IMR-90 (cell line): ENCODE results near the gene S100A8. TPM values are rescaled to one million over a fixed set of nuclear protein-coding genes. Genes with fewer than 3 reads are reported as not detected.

ENCODE experiments used
- ATAC-seq: fragments of 200-7000 bp; cut with Tn5 transposase; 2 replicates; pipeline ENCODE4 v1.9.1; 2020; ENCODE audit warnings: low read depth, mild to moderate bottlenecking, moderate library complexity
- BruUV-seq: library from RNA; stranded (reverse); fragments of 400-500 nt; replicated peaks from 2 replicates; lab custom pipeline; 2021; lab: Mats Ljungman, UMichigan
- CTCF ChIA-PET: fragments of 300-600 bp; formaldehyde crosslinking; extraction: SDS; loops from one replicate; lab custom pipeline; 2021; ENCODE audit warnings: antibody characterized with exemption; lab: Yijun Ruan, JAX
- POLR2A ChIA-PET: fragments of 300-600 bp; sonication (Branson Sonifier 250); formaldehyde crosslinking; loops from one replicate; lab custom pipeline; 2022; ENCODE audit warnings: antibody characterized with exemption; ENCODE audit not compliant: unreplicated experiment; lab: Charles Lee
- DNase-seq: peaks from one replicate; pipeline ENCODE4 v3.0.0; 2013
- H2AFZ ChIP-seq: replicated peaks from 2 replicates; pipeline ENCODE3; 2013; ENCODE audit warnings: low read length, mild to moderate bottlenecking; ENCODE audit not compliant: poor library complexity
- H2AK5ac ChIP-seq: 2 replicates; pipeline ENCODE4 v1.6.1; 2013; ENCODE audit warnings: low read depth, low read length, inconsistent platforms
- H2AK9ac ChIP-seq: replicated peaks from 2 replicates; pipeline ENCODE3; 2013; ENCODE audit warnings: mild to moderate bottlenecking, low read depth, low read length, moderate library complexity; ENCODE audit not compliant: poor library complexity
- H2BK120ac ChIP-seq: 2 replicates; pipeline ENCODE4 v1.6.1; 2013; ENCODE audit warnings: low read depth, low read length, inconsistent platforms
- H2BK15ac ChIP-seq: 3 replicates; pipeline ENCODE4 v1.6.1; 2013; ENCODE audit warnings: low read depth, low read length, inconsistent platforms
- H2BK20ac ChIP-seq: 2 replicates; pipeline ENCODE4 v1.6.1; 2013; ENCODE audit warnings: low read depth, mild to moderate bottlenecking, inconsistent platforms, low read length, moderate library complexity
- H2BK5ac ChIP-seq: 2 replicates; pipeline ENCODE4 v1.6.1; 2013; ENCODE audit warnings: mild to moderate bottlenecking, low read depth, low read length, inconsistent platforms; ENCODE audit not compliant: poor library complexity, severe bottlenecking
- H3K14ac ChIP-seq: replicated peaks from 2 replicates; pipeline ENCODE4 v1.6.1; 2013; ENCODE audit warnings: low read depth, low read length, inconsistent platforms
- H3K18ac ChIP-seq: 2 replicates; pipeline ENCODE4 v1.6.1; 2013; ENCODE audit warnings: low read depth, low read length, control low read depth
- H3K23ac ChIP-seq: 2 replicates; pipeline ENCODE4 v1.6.1; 2013; ENCODE audit warnings: low read depth, low read length, inconsistent platforms
- H3K27ac ChIP-seq: 2 replicates; pipeline ENCODE4 v1.5.1; 2013; ENCODE audit warnings: mild to moderate bottlenecking, control low read depth, low read length; ENCODE audit not compliant: insufficient read depth
- H3K27me3 ChIP-seq: 2 replicates; pipeline ENCODE4 v1.6.1; 2013; ENCODE audit warnings: low read length; ENCODE audit not compliant: control insufficient read depth, insufficient read depth
- H3K36me3 ChIP-seq: 2 replicates; pipeline ENCODE4 v1.6.1; 2013; ENCODE audit warnings: low read length, mixed read lengths; ENCODE audit not compliant: control insufficient read depth, insufficient read depth
- H3K4ac ChIP-seq: 2 replicates; pipeline ENCODE4 v1.6.1; 2013; ENCODE audit warnings: low read depth, low read length, inconsistent platforms
- H3K4me1 ChIP-seq: 2 replicates; pipeline ENCODE4 v1.6.1; 2013; ENCODE audit warnings: low read length, mixed read lengths; ENCODE audit not compliant: control insufficient read depth, insufficient read depth
- H3K4me2 ChIP-seq: 2 replicates; pipeline ENCODE4 v1.6.1; 2013; ENCODE audit warnings: low read depth, mild to moderate bottlenecking, control low read depth, low read length, moderate library complexity
- H3K4me3 ChIP-seq: 2 replicates; pipeline ENCODE4 v1.5.1; 2013; ENCODE audit warnings: low read depth, mild to moderate bottlenecking, control low read depth, low read length, moderate library complexity; ENCODE audit not compliant: insufficient read depth
- H3K56ac ChIP-seq: 2 replicates; pipeline ENCODE4 v1.6.1; 2013; ENCODE audit warnings: low read length, inconsistent platforms; ENCODE audit not compliant: insufficient read depth; ENCODE audit errors: extremely low read depth
- H3K79me1 ChIP-seq, 2 experiments: 2 replicates each; pipeline ENCODE4 v1.6.1; 2013; ENCODE audit warnings: low read length in 2 of 2, inconsistent platforms in 1 of 2, low read depth in 1 of 2
- H3K9ac ChIP-seq: 2 replicates; pipeline ENCODE4 v1.6.1; 2013; ENCODE audit warnings: low read depth, low read length, control low read depth
- H3K9me1 ChIP-seq: 2 replicates; pipeline ENCODE4 v1.6.1; 2013; ENCODE audit warnings: low read length, inconsistent platforms; ENCODE audit not compliant: insufficient read depth
- H3K9me3 ChIP-seq: 2 replicates; pipeline ENCODE4 v1.6.1; 2013; ENCODE audit warnings: low read length; ENCODE audit not compliant: control insufficient read depth, insufficient read depth
- H4K20me1 ChIP-seq: 2 replicates; pipeline ENCODE4 v1.6.1; 2013; ENCODE audit warnings: low read length, inconsistent platforms; ENCODE audit not compliant: insufficient read depth
- H4K5ac ChIP-seq: 2 replicates; pipeline ENCODE4 v1.6.1; 2013; ENCODE audit warnings: mild to moderate bottlenecking, low read depth, low read length, control low read depth
- H4K8ac ChIP-seq, 2 experiments: 2 replicates each; pipeline ENCODE4 v1.6.1; 2013; ENCODE audit warnings: low read depth in 2 of 2, low read length in 2 of 2, control low read depth in 1 of 2, inconsistent platforms in 1 of 2
- H4K91ac ChIP-seq: 2 replicates; pipeline ENCODE4 v1.6.1; 2013; ENCODE audit warnings: low read depth, low read length, inconsistent platforms; ENCODE audit not compliant: insufficient read depth
- CEBPB ChIP-seq: IDR thresholded peaks from 2 replicates; pipeline ENCODE4 v1.6.1; 2012; ENCODE audit warnings: low read depth, low read length, improper control_type of control experiment
- CTCF ChIP-seq: conservative IDR thresholded peaks from 2 replicates; pipeline ENCODE4 v1.5.1; 2012; ENCODE audit warnings: mild to moderate bottlenecking, low read depth, low read length, improper control_type of control experiment
- MXI1 ChIP-seq: IDR thresholded peaks from 2 replicates; pipeline ENCODE4 v1.6.1; 2012; ENCODE audit warnings: low read depth, mild to moderate bottlenecking, low read length, moderate library complexity, borderline replicate concordance
- POLR2A ChIP-seq: IDR thresholded peaks from 2 replicates; pipeline ENCODE4 v1.6.1; 2012; ENCODE audit warnings: mild to moderate bottlenecking, low read depth, low read length
- RAD21 ChIP-seq: IDR thresholded peaks from 2 replicates; pipeline ENCODE4 v1.6.1; 2012; ENCODE audit warnings: low read length, improper control_type of control experiment
- SMC3 ChIP-seq: fragments of 150-350 bp; IDR thresholded peaks from 2 replicates; pipeline ENCODE4 v1.6.1; 2016; ENCODE audit warnings: low read depth, mild to moderate bottlenecking, antibody characterized with exemption, low read length, moderate library complexity
- WGBS, 2 experiments: methylation state at CpG; one replicate each; pipeline versions ENCODE4 v1.1.5 to v1.1.7; 2013; ENCODE audit warnings: missing lambda C conversion rate in 2 of 2; ENCODE audit not compliant: insufficient read length in 1 of 2; ENCODE audit errors: extremely low coverage in 2 of 2; 5-methylcytosine and 5-hydroxymethylcytosine counted together
- dilution Hi-C: fragments of 300-500 bp; cut with HindIII; formaldehyde crosslinking; loops from one replicate; pipeline ENCODE4 v1.14.3; 2018; ENCODE audit warnings: low sequenced_read_pairs; ENCODE audit not compliant: unreplicated experiment
- in situ Hi-C: fragments of 300-500 bp; cut with MboI; formaldehyde crosslinking; loops from 3 replicates; pipeline ENCODE4 v1.14.3; 2019; ENCODE audit warnings: low sequenced_read_pairs, inconsistent platforms, mixed read lengths
- intact Hi-C: fragments of 100-400 bp; cut with micrococcal nuclease; formaldehyde crosslinking; loops from 2 replicates; pipeline ENCODE4 v1.10.0; 2022
- polyA plus RNA-seq, 3 experiments: library from polyadenylated mRNA; depleted of rRNA; stranded (reverse); fragments of >200 nt; gene quantifications; 2 replicates each; pipeline ENCODE4 v1.2.3, GENCODE V29; 2012; ENCODE audit warnings: low replicate concordance in 1 of 3
- total RNA-seq: library from RNA; depleted of rRNA; stranded (reverse); fragments of >200 nt; gene quantifications from 2 replicates; pipeline ENCODE4 v1.2.3, GENCODE V29; 2012

Gene S100A8
- total and polyA plus RNA-seq, 2 of the 4 experiments (the other 2 are of a cell fraction), result not detected

DNA sequence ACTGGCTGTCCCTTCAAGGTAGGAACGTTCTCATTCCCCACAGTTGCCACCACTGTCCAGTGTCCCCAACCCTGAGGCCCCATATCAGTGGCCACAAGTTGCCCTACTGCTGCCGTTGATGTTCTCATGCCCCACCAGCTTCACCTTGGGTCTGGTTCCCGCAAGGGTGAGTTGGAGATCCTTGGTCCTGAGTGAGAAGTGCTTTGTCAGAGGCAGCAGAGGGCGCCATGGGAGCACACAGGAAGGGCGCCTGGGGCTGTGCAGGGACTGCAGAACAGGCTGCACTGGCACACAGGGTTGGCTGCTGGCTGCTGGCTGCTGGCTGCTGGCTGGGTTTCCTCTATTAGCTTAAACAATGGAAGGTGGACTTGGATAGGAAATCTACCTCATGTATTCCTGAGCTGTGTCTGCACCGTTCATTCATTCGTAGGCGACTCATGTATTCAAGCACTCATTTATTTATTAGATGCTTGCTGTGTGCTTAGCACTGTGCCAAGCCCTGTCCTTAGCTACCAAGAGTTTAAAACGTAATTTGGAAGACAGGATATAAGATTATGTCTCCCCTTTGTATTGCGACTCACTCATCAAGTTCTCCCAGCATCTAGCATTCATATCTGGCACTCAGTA, 35.3 kb downstream of the S100A8 start:
- ATAC-seq (peak; percentile 69), DNase-seq (peak; percentile 31)
- ChIA-PET CTCF (interaction anchor here (0.9 to 3.8 kb wide), 4 partner anchors 17 to 139 kb away, joined by 3 to 41 read pairs (median 4); no protein-coding TSS in a partner anchor), POLR2A (no interaction called here)
- BruUV-seq, result no TSS peak
- Histone ChIP-seq H3K27ac (no peak overlapping the region), H3K36me3 (no peaks in the 10 kb centered on the region), H3K27me3 (peaks cover 9% of the 10 kb centered on the region; the same call in 1 of the 2 replicates), H4K20me1 (no peaks in the 10 kb centered on the region), H3K23ac (no peak overlapping the region), H2BK120ac (no peak overlapping the region), H3K9me1 (no peaks in the 10 kb centered on the region), H3K4me2 (no peak overlapping the region), H4K5ac (no peak overlapping the region), H4K8ac (no peak overlapping the region), H3K14ac (no peak overlapping the region), H3K79me1 (no peaks in the 10 kb centered on the region), H3K4me1 (no peaks in the 10 kb centered on the region), H3K4ac (no peak overlapping the region), H2BK15ac (no peak overlapping the region), H2BK20ac (no peak overlapping the region), H2AK9ac (no peak overlapping the region), H3K4me3 (no peak overlapping the region), H2AFZ (no peak overlapping the region), H3K9ac (no peak overlapping the region), H2AK5ac (no peak overlapping the region), H4K91ac (no peak overlapping the region), H2BK5ac (no peak overlapping the region), H3K18ac (no peak overlapping the region), H3K9me3 (no peaks in the 10 kb centered on the region), H3K56ac (no peak overlapping the region)
- whole genome bisulfite sequencing, 2 experiments, result 20% methylated on average over 2 of the region's 10 CpGs; no CpG with 5 or more reads in 1 of the 2 experiments
- in situ Hi-C loops, result no loop called here
- intact Hi-C loops, result no loop called here
- dilution Hi-C loops, result no loop called here
- peak; percentile 34; the same call in 1 of the 2 replicates for TF ChIP-seq SMC3
- peak; percentile 54 for TF ChIP-seq RAD21
- no peak for TF ChIP-seq CEBPB
- TF ChIP-seq CTCF, result peak; percentile 52
- no peak for TF ChIP-seq POLR2A
- TF ChIP-seq MXI1, result no peak
